HCT116 (cell line): ENCODE results near the gene LMAN2L. TPM values are rescaled to one million over a fixed set of nuclear protein-coding genes. Genes with fewer than 3 reads are reported as not detected.

ENCODE experiments used
- ATAC-seq: fragments of 200-7000 bp; cut with Tn5 transposase; 2 replicates; pipeline ENCODE4 v1.9.1; 2020; ENCODE audit warnings: mild to moderate bottlenecking, moderate library complexity
- BruUV-seq: library from RNA; stranded (reverse); fragments of 400-500 nt; replicated peaks from 2 replicates; lab custom pipeline; 2021; lab: Mats Ljungman, UMichigan
- CTCF ChIA-PET: fragments of 300-600 bp; sonication (Branson Sonifier 250); formaldehyde crosslinking; loops from one replicate; lab custom pipeline; 2021; ENCODE audit warnings: antibody characterized with exemption; lab: Charles Lee
- POLR2A ChIA-PET: fragments of 300-600, 350-600 bp; sonication (Branson Sonifier 250); formaldehyde crosslinking; loops from one replicate; lab custom pipeline; 2021; ENCODE audit warnings: antibody characterized with exemption; lab: Charles Lee
- RAD21 ChIA-PET, 2 experiments: fragments of 300-600 bp; sonication (Branson Sonifier 250); formaldehyde crosslinking; loops; one replicate each; lab custom pipeline; 2023; ENCODE audit warnings: low total read pairs in 2 of 2; ENCODE audit not compliant: uncharacterized antibody in 2 of 2, unreplicated experiment in 2 of 2, low non-redundant PET in 1 of 2; lab: Charles Lee
- DNase-seq: peaks from one replicate; pipeline ENCODE4 v3.0.0-alpha.2; 2010; ENCODE audit warnings: low read depth, low spot score
- H2AFZ ChIP-seq: fragments of 200-600 bp; shearing (Covaris generic), sonication (generic); 2 replicates; pipeline ENCODE4 v1.6.1; 2017; ENCODE audit warnings: low read depth, mixed run types, mixed read lengths, antibody characterized with exemption, low read length; ENCODE audit not compliant: poor library complexity, severe bottlenecking
- H3K27ac ChIP-seq: 2 replicates; pipeline ENCODE4 v1.5.1; 2012; ENCODE audit warnings: low read depth, low read length
- H3K27me3 ChIP-seq: fragments of 200-600 bp; sonication (generic); 2 replicates; pipeline ENCODE4 v1.6.1; 2016; ENCODE audit warnings: mixed run types, low read length, mixed read lengths; ENCODE audit not compliant: insufficient read depth
- H3K36me3 ChIP-seq, 2 experiments: fragments of 200-500 bp in 1 of 2; fragments of 200-600 bp in 1 of 2; sonication (Bioruptor generic) in 1 of 2; sonication (generic) in 1 of 2; 2 replicates each; pipeline versions ENCODE4 v1.5.1 to v1.6.1; 2014 to 2016; ENCODE audit warnings: low read length in 2 of 2, inconsistent platforms in 1 of 2, mixed read lengths in 1 of 2, mixed run types in 1 of 2; ENCODE audit not compliant: insufficient read depth in 2 of 2, control insufficient read depth in 1 of 2
- H3K4me1 ChIP-seq, 2 experiments: fragments of 200-600 bp in 1 of 2; sonication (generic) in 1 of 2; 2 replicates each; pipeline versions ENCODE4 v1.5.1 to v1.6.1; 2012 to 2017; ENCODE audit warnings: low read length in 2 of 2, inconsistent platforms in 1 of 2, mild to moderate bottlenecking in 1 of 2, mixed read lengths in 1 of 2, mixed run types in 1 of 2, moderate library complexity in 1 of 2; ENCODE audit not compliant: insufficient read depth in 2 of 2, control insufficient read depth in 1 of 2
- H3K4me2 ChIP-seq: fragments of 200-600 bp; sonication (generic); 2 replicates; pipeline ENCODE4 v1.6.1; 2017; ENCODE audit warnings: mixed run types, low read length, mixed read lengths
- H3K4me3 ChIP-seq, 2 experiments: fragments of 200-600 bp in 1 of 2; sonication (generic) in 1 of 2; replicated peaks in 1 of 2; 2 replicates each; pipeline ENCODE4 v1.5.1; 2011 to 2016; ENCODE audit warnings: low read length in 2 of 2, control low read depth in 1 of 2, low read depth in 1 of 2, mild to moderate bottlenecking in 1 of 2, mixed read lengths in 1 of 2, mixed run types in 1 of 2
- H3K79me2 ChIP-seq: fragments of 200-600 bp; sonication (generic); 2 replicates; pipeline ENCODE4 v1.6.1; 2017; ENCODE audit warnings: mild to moderate bottlenecking, mixed run types, low read length, moderate library complexity, mixed read lengths; ENCODE audit not compliant: insufficient read depth
- H3K9ac ChIP-seq: fragments of 200-600 bp; sonication (generic); 2 replicates; pipeline ENCODE4 v1.6.1; 2016; ENCODE audit warnings: low read length, mixed read lengths
- H3K9me2 ChIP-seq: fragments of 200-600 bp; sonication (generic), shearing (Covaris generic); 2 replicates; pipeline ENCODE4 v1.6.1; 2017; ENCODE audit warnings: mixed run types, mild to moderate bottlenecking, moderate library complexity; ENCODE audit not compliant: insufficient read depth
- H3K9me3 ChIP-seq, 2 experiments: fragments of 200-500 bp in 1 of 2; fragments of 200-600 bp in 1 of 2; sonication (Bioruptor generic) in 1 of 2; sonication (generic) in 1 of 2; 2 replicates each; pipeline ENCODE4 v1.6.1; 2014 to 2017; ENCODE audit warnings: low read length in 2 of 2, mixed read lengths in 2 of 2, inconsistent platforms in 1 of 2, low read depth in 1 of 2, mild to moderate bottlenecking in 1 of 2, mixed run types in 1 of 2, moderate library complexity in 1 of 2; ENCODE audit not compliant: control insufficient read depth in 1 of 2, insufficient read depth in 1 of 2
- H4K20me1 ChIP-seq: fragments of 200-600 bp; sonication (generic), shearing (Covaris generic); 2 replicates; pipeline ENCODE4 v1.6.1; 2017; ENCODE audit warnings: mixed run types, mild to moderate bottlenecking, moderate library complexity; ENCODE audit not compliant: insufficient read depth
- CBX3 ChIP-seq: IDR thresholded peaks from 2 replicates; pipeline ENCODE4 v1.6.1; 2012; ENCODE audit warnings: low read depth
- EGR1 ChIP-seq: IDR thresholded peaks from 2 replicates; pipeline ENCODE4 v1.6.1; 2012; ENCODE audit warnings: low read depth
- EZH2 ChIP-seq: fragments of 200-600 bp; sonication (generic); IDR thresholded peaks from 2 replicates; pipeline ENCODE4 v1.6.1; 2017; ENCODE audit warnings: antibody characterized with exemption, mixed run types
- EZH2phosphoT487 ChIP-seq: fragments of 200-600 bp; IDR thresholded peaks from 2 replicates; pipeline ENCODE4 v1.6.1; 2018; ENCODE audit warnings: antibody characterized with exemption, borderline replicate concordance
- JUND ChIP-seq: IDR thresholded peaks from 2 replicates; pipeline ENCODE4 v1.6.1; 2012
- POLR2AphosphoS5 ChIP-seq: IDR thresholded peaks from 2 replicates; pipeline ENCODE4 v1.6.1; 2011; ENCODE audit warnings: mild to moderate bottlenecking, low read depth, low read length, moderate library complexity
- SP1 ChIP-seq: IDR thresholded peaks from 2 replicates; pipeline ENCODE4 v1.6.1; 2012; ENCODE audit warnings: low read depth
- TCF7L2 ChIP-seq: IDR thresholded peaks from 2 replicates; pipeline ENCODE4 v1.7.0; 2011; ENCODE audit warnings: borderline replicate concordance, inconsistent platforms; ENCODE audit not compliant: insufficient read depth, insufficient read length; ENCODE audit errors: extremely low read depth
- YY1 ChIP-seq: IDR thresholded peaks from 2 replicates; pipeline ENCODE4 v1.6.1; 2011; ENCODE audit warnings: low read length, low read depth, moderate library complexity, mild to moderate bottlenecking; ENCODE audit not compliant: insufficient replicate concordance; ENCODE audit errors: extremely low read depth
- ZNF274 ChIP-seq: fragments of 200-500 bp; sonication (Bioruptor generic); IDR thresholded peaks from 2 replicates; pipeline ENCODE4 v1.6.1; 2014; ENCODE audit warnings: mild to moderate bottlenecking, low read depth, low read length, inconsistent platforms
- intact Hi-C: fragments of 100-400 bp; cut with micrococcal nuclease; formaldehyde crosslinking; loops from 2 replicates; pipeline ENCODE4 v1.10.0; 2022
- total RNA-seq: library from RNA; stranded (reverse); gene quantifications from one replicate; pipeline ENCODE4 v1.2.1, GENCODE V29; 2021; ENCODE audit not compliant: unreplicated experiment
- TF ChIP-seq, protein P1 (sequence below): IDR thresholded peaks from 2 replicates; pipeline ENCODE4 v1.6.1; 2012
- TF ChIP-seq, protein P2 (sequence below): IDR thresholded peaks from 2 replicates; pipeline ENCODE4 v1.6.1; 2012

The LMAN2L gene
- total RNA-seq, 1 experiment from 2014 or later, result 15.2 TPM

DNA sequence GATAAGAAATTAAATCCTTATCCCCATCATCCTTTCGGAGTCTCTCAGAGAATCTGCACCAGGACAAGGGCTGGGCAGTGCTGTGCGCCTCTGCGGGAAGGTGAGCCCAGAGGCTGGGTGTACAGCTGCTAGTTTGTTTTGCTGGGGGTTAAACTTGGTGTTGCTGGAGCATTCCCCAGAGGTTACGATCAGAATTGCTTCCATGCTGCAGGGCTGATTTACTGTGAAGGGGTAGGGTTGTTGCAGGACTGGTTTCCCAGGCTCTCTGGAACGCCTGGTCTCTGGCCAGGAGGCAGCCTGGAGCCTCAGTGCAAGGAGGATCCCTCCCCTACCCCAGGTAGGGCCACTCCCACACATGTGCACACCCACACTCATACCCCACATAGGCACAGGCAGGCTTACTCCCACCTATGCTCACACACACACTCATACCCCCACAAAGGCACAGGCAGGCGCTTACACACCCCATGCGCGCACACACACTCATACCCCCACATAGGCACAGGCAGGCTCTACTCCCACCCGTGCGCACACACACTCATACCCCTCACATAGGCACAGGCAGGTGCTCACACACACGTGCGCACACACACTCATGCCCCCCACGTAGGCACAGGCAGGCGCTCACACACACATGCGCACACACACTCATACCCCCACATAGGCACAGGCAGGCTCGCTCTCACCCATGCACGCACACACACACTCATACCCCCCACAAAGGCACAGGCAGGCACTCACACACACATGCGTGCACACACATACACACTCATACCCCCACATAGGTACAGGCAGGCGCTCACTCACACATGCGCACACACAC, 32.1 kb upstream of the LMAN2L start:
- no peaks in the 10 kb centered on the region for H3K9me2 ChIP-seq
- no peaks in the 10 kb centered on the region for H4K20me1 ChIP-seq
- no peak overlapping the region for H3K9ac ChIP-seq
- peaks cover 0 to 7% of the 10 kb centered on the region in 2 experiments; a peak in 1 of 4 replicates for H3K4me1 ChIP-seq
- no peak overlapping the region for H3K4me3 ChIP-seq
- 0 out of 4 replicates have a peak, but pooled peaks cover 0 to 4% of the 10 kb centered on the region in 2 experiments for H3K36me3 ChIP-seq
- RAD21 ChIA-PET, result no interaction called here
- ATAC-seq (peak; percentile 65), DNase-seq (no peak)
- CTCF ChIA-PET, result no interaction called here
- no peak overlapping the region for H3K27ac ChIP-seq
- H3K27me3 ChIP-seq, result no peaks in the 10 kb centered on the region
- no TSS peak for BruUV-seq
- intact Hi-C loops, result no loop called here
- H3K9me3 ChIP-seq, result no peaks in the 10 kb centered on the region
- no peak overlapping the region for H3K4me2 ChIP-seq
- POLR2A ChIA-PET, result no interaction called here
- H2AFZ ChIP-seq, result no peak overlapping the region
- TF ChIP-seq ZNF274, result no peak
- TF ChIP-seq YY1, result no peak
- TF ChIP-seq TCF7L2, result no peak
- no peak for TF ChIP-seq SP1
- no peak for TF ChIP-seq EZH2
- H3K79me2 ChIP-seq, result peaks cover 2% of the 10 kb centered on the region; the same call in 1 of the 2 replicates

DNA sequence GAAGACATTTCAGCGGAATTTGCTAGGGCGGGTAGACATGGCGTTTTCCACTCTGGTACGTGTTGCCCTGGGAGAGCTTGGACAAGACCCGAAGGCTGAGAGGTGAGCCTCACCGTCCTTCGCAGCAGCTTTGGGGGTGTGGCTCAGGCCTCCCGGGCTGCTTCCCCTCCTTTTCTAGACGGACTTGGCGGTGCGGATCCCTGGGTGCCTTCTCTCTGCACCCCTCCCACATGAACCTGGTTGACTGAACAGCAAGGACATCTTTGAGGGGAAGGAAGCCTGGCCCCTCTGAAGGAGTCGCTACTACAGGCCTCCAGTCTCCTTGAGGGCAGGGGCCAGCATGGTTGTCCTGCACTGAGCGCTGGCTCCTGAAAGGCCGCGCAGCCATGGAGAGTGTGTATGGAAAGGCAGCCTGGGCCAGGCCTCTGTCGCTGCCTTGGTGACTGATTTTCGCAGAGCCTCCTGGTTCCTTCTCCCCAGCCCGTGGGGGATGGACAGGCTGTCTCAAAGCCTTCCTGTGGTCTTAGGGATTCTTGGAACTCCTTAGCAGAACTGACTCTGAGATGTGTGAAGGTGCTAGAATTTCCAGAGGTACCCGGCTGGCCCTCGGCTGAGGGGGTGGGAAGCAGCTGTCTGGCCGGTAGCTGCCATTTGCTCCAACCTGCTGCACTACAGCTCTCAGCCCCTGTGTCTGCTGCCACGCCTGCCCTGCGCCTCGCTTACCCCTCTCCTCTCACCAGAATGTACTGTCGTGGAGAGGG, 30.8 kb upstream of the LMAN2L start:
- Histone ChIP-seq H3K27me3 (no peaks in the 10 kb centered on the region), H4K20me1 (no peaks in the 10 kb centered on the region), H3K4me1 (peaks cover 0 to 7% of the 10 kb centered on the region in 2 experiments; a peak in 1 of 4 replicates), H3K9me3 (no peaks in the 10 kb centered on the region), H3K27ac (no peak overlapping the region), H3K36me3 (0 out of 4 replicates have a peak, but pooled peaks cover 0 to 4% of the 10 kb centered on the region in 2 experiments), H2AFZ (no peak overlapping the region), H3K4me3 (no peak overlapping the region), H3K9ac (no peak overlapping the region), H3K4me2 (no peak overlapping the region), H3K9me2 (no peaks in the 10 kb centered on the region), H3K79me2 (peaks cover 10% of the 10 kb centered on the region; the same call in 1 of the 2 replicates)
- RAD21 ChIA-PET, result no interaction called here
- TF ChIP-seq EGR1, result no peak
- no peak for TF ChIP-seq EZH2
- TF ChIP-seq, protein P1, sequence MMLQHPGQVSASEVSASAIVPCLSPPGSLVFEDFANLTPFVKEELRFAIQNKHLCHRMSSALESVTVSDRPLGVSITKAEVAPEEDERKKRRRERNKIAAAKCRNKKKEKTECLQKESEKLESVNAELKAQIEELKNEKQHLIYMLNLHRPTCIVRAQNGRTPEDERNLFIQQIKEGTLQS, result no peak
- TF ChIP-seq TCF7L2, result no peak
- no peak for TF ChIP-seq CBX3
- TF ChIP-seq JUND, result no peak
- no peak for TF ChIP-seq EZH2phosphoT487
- TF ChIP-seq, protein P2, sequence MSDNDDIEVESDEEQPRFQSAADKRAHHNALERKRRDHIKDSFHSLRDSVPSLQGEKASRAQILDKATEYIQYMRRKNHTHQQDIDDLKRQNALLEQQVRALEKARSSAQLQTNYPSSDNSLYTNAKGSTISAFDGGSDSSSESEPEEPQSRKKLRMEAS, result no peak
- TF ChIP-seq POLR2AphosphoS5, result no peak
- ATAC-seq, result no peak
- no peak for DNase-seq
- CTCF ChIA-PET, result no interaction called here
- no TSS peak for BruUV-seq
- POLR2A ChIA-PET, result no interaction called here
- intact Hi-C loops, result no loop called here
